Sigmoid colon (tissue), 7 donors: ENCODE data around the gene PCDHGB1. TPM values are rescaled to one million over a fixed set of nuclear protein-coding genes. Genes with fewer than 3 reads are reported as not detected.
"Not testable (repeated sequence)": the region's sequence is repeated elsewhere in the genome, so short reads cannot be mapped to it uniquely, and the experiment has no call there.

Experiments used
- DNase-seq: peaks from one replicate; pipeline ENCODE4 v3.0.0-alpha.2; 2019
- H3K27ac ChIP-seq, 4 donors: fragments of 200-600 bp; sonication (generic); one replicate each; pipeline ENCODE4 v1.5.1; 2016 to 2019; ENCODE audit warnings: mild to moderate bottlenecking in 1 of 4
- H3K27me3 ChIP-seq, 3 donors: fragments of 200-600 bp; sonication (generic); one replicate each; pipeline ENCODE4 v1.5.1; 2019; ENCODE audit warnings: mild to moderate bottlenecking in 1 of 3
- H3K36me3 ChIP-seq, 4 donors: fragments of 200-600 bp; sonication (generic); one replicate each; pipeline ENCODE4 v1.5.1; 2016 to 2019
- H3K4me1 ChIP-seq, 4 donors: fragments of 200-600 bp; sonication (generic); one replicate each; pipeline ENCODE4 v1.5.1; 2017 to 2019
- H3K4me3 ChIP-seq, 4 donors: fragments of 200-600 bp; sonication (generic); one replicate each; pipeline ENCODE4 v1.5.1; 2017 to 2019; ENCODE audit warnings: mild to moderate bottlenecking in 2 of 4, moderate library complexity in 1 of 4
- H3K9me3 ChIP-seq, 4 donors: fragments of 200-600 bp in 3 of 4; sonication (generic) in 3 of 4; one replicate each; pipeline versions ENCODE4 v1.5.1 to v1.6.1; 2013 to 2019
- CTCF ChIP-seq, 4 experiments: fragments of 450-650 bp in 3 of 4; fragments of 200-600 bp in 1 of 4; IDR thresholded peaks; one replicate each; pipeline ENCODE4 v1.5.1; 2016 to 2019; ENCODE audit warnings: antibody characterized with exemption in 4 of 4, mild to moderate bottlenecking in 3 of 4, moderate library complexity in 2 of 4
- EP300 ChIP-seq, 4 donors: sonication (generic); formaldehyde crosslinking; IDR thresholded peaks; one replicate each; pipeline ENCODE4 v1.6.1; 2017; ENCODE audit warnings: antibody characterized with exemption in 4 of 4
- POLR2A ChIP-seq, 2 donors: fragments of 450-650 bp; IDR thresholded peaks; one replicate each; pipeline ENCODE4 v1.6.1; 2016; ENCODE audit warnings: antibody characterized with exemption in 2 of 2, mild to moderate bottlenecking in 2 of 2, moderate library complexity in 2 of 2
- POLR2AphosphoS5 ChIP-seq, 4 donors: sonication (generic); formaldehyde crosslinking; IDR thresholded peaks; one replicate each; pipeline ENCODE4 v1.6.1; 2017; ENCODE audit warnings: antibody characterized with exemption in 4 of 4
- WGBS, 2 donors: extraction: QIAGEN DNeasy Blood & Tissue Kit; methylation state at CpG; one replicate each; pipeline ENCODE4 v1.1.7; 2013; 5-methylcytosine and 5-hydroxymethylcytosine counted together
- intact Hi-C: fragments of 100-400 bp; cut with DNase I; formaldehyde crosslinking; loops from one replicate; pipeline ENCODE4 v1.15.1; 2023
- polyA plus RNA-seq, 3 donors: library from polyadenylated mRNA; stranded (reverse); fragments of 200-250 nt; gene quantifications; one replicate each; pipeline ENCODE4 v1.2.3, GENCODE V29; 2013
- total RNA-seq, 4 donors: library from RNA; depleted of rRNA; stranded (reverse); fragments of >200 nt; gene quantifications; one replicate each; pipeline ENCODE4 v1.1.0, GENCODE V29; 2016
- donor health status: healthy with polysubstance abuse.
- donor health status: Bipolar disorder and iron deficiency.
- donor health status: healthy.

The PCDHGB1 gene
- total and polyA plus RNA-seq, 7 donors, result 0.26 to 8.4 (median 3.3) TPM; not detected in 2

DNA sequence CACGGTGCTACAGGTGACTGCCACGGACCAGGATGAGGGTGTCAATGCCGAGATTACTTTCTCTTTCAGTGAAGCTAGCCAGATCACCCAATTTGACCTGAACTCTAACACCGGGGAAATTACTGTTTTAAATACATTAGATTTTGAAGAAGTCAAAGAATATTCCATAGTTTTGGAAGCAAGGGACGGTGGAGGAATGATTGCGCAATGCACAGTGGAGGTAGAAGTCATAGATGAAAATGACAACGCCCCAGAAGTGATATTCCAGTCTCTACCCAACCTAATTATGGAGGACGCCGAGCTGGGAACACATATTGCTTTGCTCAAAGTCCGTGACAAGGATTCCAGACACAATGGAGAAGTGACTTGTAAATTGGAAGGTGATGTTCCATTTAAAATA, 38.8 kb downstream of the PCDHGB1 start:
- TF ChIP-seq POLR2AphosphoS5 (IDR thresholded peaks at IDR 0.05) (no peak), EP300 (IDR thresholded peaks at IDR 0.05) (no peak), POLR2A (IDR thresholded peaks at IDR 0.05) (no peak), CTCF (IDR thresholded peaks at IDR 0.05) (no peak)
- Histone ChIP-seq H3K9me3 (peaks cover 40 to 95% (median 73%) of the 10 kb centered on the region in 4 donors), H3K4me1 (no peaks in the 10 kb centered on the region), H3K27ac (no peak overlapping the region), H3K27me3 (peaks cover 0 to 12% (median 0%) of the 10 kb centered on the region in 3 donors), H3K36me3 (peaks cover 0 to 6% (median 0%) of the 10 kb centered on the region in 4 donors), H3K4me3 (no peak overlapping the region)
- 51 to 64% methylated on average over 10 of the region's 10 CpGs for WGBS, 2 donors
- intact Hi-C loops, result no loop called here
- DNase-seq, result no peak

- Histone ChIP-seq H3K27me3 (peaks cover 0 to 17% (median 0%) of the 10 kb centered on the region in 3 donors), H3K27ac (no peak overlapping the region), H3K9me3 (peaks cover 37 to 95% (median 72%) of the 10 kb centered on the region in 4 donors), H3K4me3 (no peak overlapping the region), H3K4me1 (no peaks in the 10 kb centered on the region), H3K36me3 (peaks cover 0 to 6% (median 0%) of the 10 kb centered on the region in 4 donors)
- DNase-seq, result no peak
- intact Hi-C loops, result no loop called here
- TF ChIP-seq CTCF (IDR thresholded peaks at IDR 0.05) (no peak), EP300 (IDR thresholded peaks at IDR 0.05) (no peak), POLR2AphosphoS5 (IDR thresholded peaks at IDR 0.05) (no peak), POLR2A (IDR thresholded peaks at IDR 0.05) (no peak)
- WGBS, 2 donors, result 45 to 73% methylated on average over 77 of the region's 77 CpGs
These were observed 39.5 kb downstream of the PCDHGB1 start for GRCh38 chr5:141389153-141390042.

- TF ChIP-seq EP300 (IDR thresholded peaks at IDR 0.05), result no peak
- TF ChIP-seq CTCF (IDR thresholded peaks at IDR 0.05), result no peak
- no peak for TF ChIP-seq POLR2AphosphoS5 (IDR thresholded peaks at IDR 0.05)
- no peaks in the 10 kb centered on the region for H3K36me3 ChIP-seq
These were observed 42.7 kb downstream of the PCDHGB1 start, which contains the start of gene PCDHGA8 for GRCh38 chr5:141392429-141393198. TSS of gene PCDHGA8 (plus strand) at chr5:141392633. CDS start at chr5:141392814, 181 bp downstream.

GRCh38 chr5:141393267-141393666, 43.4 kb downstream of the PCDHGB1 start:
- Histone ChIP-seq H3K27ac (no peak overlapping the region), H3K4me3 (no peak overlapping the region), H3K4me1 (no peaks in the 10 kb centered on the region), H3K27me3 (peaks cover 0 to 17% (median 0%) of the 10 kb centered on the region in 3 donors), H3K9me3 (peaks cover 37 to 92% (median 64%) of the 10 kb centered on the region in 4 donors), H3K36me3 (no peaks in the 10 kb centered on the region)
- TF ChIP-seq POLR2A (IDR thresholded peaks at IDR 0.05), result no peak
- TF ChIP-seq EP300 (IDR thresholded peaks at IDR 0.05), result no peak
- no peak for TF ChIP-seq CTCF (IDR thresholded peaks at IDR 0.05)
- TF ChIP-seq POLR2AphosphoS5 (IDR thresholded peaks at IDR 0.05), result no peak
- intact Hi-C loops, result no loop called here
- WGBS, 2 donors, result 41 to 61% methylated on average over 21 of the region's 21 CpGs
- DNase-seq, result no peak

More at GRCh38 chr5:141392429-141393198, 42.7 kb downstream of the PCDHGB1 start, which contains the start of gene PCDHGA8:
- peaks cover 0 to 17% (median 0%) of the 10 kb centered on the region in 3 donors for H3K27me3 ChIP-seq
- no peak within 1 kb of the TSS for H3K27ac ChIP-seq
- WGBS, 2 donors, result 34 to 60% methylated on average over 38 of the region's 38 CpGs
- peaks cover 36 to 91% (median 64%) of the 10 kb centered on the region in 4 donors for H3K9me3 ChIP-seq
- no peak for DNase-seq
- no peak within 1 kb of the TSS for H3K4me3 ChIP-seq
- intact Hi-C loops, result no loop called here
- H3K4me1 ChIP-seq, result no peaks in the 10 kb centered on the region

DNA sequence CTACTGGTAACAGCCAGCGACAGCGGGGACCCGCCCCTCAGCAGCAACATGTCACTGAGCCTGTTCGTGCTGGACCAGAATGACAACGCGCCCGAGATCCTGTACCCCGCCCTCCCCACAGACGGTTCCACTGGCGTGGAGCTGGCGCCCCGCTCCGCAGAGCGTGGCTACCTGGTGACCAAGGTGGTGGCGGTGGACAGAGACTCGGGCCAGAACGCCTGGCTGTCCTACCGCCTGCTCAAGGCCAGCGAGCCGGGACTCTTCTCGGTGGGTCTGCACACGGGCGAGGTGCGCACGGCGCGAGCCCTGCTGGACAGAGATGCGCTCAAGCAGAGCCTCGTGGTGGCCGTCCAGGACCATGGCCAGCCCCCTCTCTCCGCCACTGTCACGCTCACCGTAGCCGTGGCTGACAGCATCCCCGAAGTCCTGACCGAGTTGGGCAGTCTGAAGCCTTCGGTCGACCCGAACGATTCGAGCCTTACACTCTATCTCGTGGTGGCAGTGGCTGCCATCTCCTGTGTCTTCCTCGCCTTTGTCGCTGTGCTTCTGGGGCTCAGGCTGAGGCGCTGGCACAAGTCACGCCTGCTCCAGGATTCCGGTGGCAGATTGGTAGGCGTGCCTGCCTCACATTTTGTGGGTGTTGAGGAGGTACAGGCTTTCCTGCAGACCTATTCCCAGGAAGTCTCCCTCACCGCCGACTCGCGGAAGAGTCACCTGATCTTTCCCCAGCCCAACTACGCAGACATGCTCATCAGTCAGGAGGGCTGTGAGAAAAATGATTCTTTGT, 44.7 kb downstream of the PCDHGB1 start:
- H3K36me3 ChIP-seq, H3K27ac ChIP-seq, H3K4me1 ChIP-seq, H3K4me3 ChIP-seq, intact Hi-C loops, DNase-seq: not testable (repeated sequence)
- Histone ChIP-seq H3K27me3 (peaks cover 0 to 17% (median 0%) of the 10 kb centered on the region in 3 donors), H3K9me3 (peaks cover 33 to 90% (median 62%) of the 10 kb centered on the region in 4 donors)
- WGBS, 2 donors, result 43 to 66% methylated on average over 46 of the region's 53 CpGs
